ENCODE data around the gene KAZN. TPM values are rescaled to one million over a fixed set of nuclear protein-coding genes. Genes with fewer than 3 reads are reported as not detected.

Gene KAZN
- total RNA-seq, 1 donor from 2014 or later = 7.9 TPM

- H3K27me3 Mint-ChIP-seq (ENCODE audit: unreplicated experiment) = peaks cover 10% of the 10 kb centered on the region
Observed at GRCh38 chr1:15150376-15150775, 551.9 kb downstream of the KAZN start.

GRCh38 chr1:15151377-15151806, 552.9 kb downstream of the KAZN start:
- H3K4me3 Mint-ChIP-seq (ENCODE audit: unreplicated experiment) = no peak overlapping the region
- H3K27ac Mint-ChIP-seq (ENCODE audit: unreplicated experiment) = no peak overlapping the region
- peaks cover 16% of the 10 kb centered on the region for H3K27me3 Mint-ChIP-seq (ENCODE audit: unreplicated experiment)
- peaks cover 19% of the 10 kb centered on the region for H3K4me1 Mint-ChIP-seq (ENCODE audit: low read depth, unreplicated experiment)
- DNase-seq = no peak
- no peaks in the 10 kb centered on the region for H3K36me3 Mint-ChIP-seq (ENCODE audit: unreplicated experiment)
- no peak for TF ChIP-seq CTCF (IDR thresholded peaks at IDR 0.05; ENCODE audit: partially characterized antibody, unreplicated experiment)
- peaks cover 11% of the 10 kb centered on the region for H3K9me3 Mint-ChIP-seq (ENCODE audit: unreplicated experiment)

More at GRCh38 chr1:15150376-15150775, 551.9 kb downstream of the KAZN start:
- Mint-ChIP-seq H3K27ac (ENCODE audit: unreplicated experiment) (no peak overlapping the region), H3K9me3 (ENCODE audit: unreplicated experiment) (peaks cover 9% of the 10 kb centered on the region), H3K36me3 (ENCODE audit: unreplicated experiment) (no peaks in the 10 kb centered on the region), H3K4me1 (ENCODE audit: low read depth, unreplicated experiment) (peaks cover 15% of the 10 kb centered on the region), H3K4me3 (ENCODE audit: unreplicated experiment) (no peak overlapping the region)
- DNase-seq = no peak
- TF ChIP-seq CTCF (IDR thresholded peaks at IDR 0.05; ENCODE audit: partially characterized antibody, unreplicated experiment) = no peak

GRCh38 chr1:15151871-15152270, 553.4 kb downstream of the KAZN start:
- H3K9me3 Mint-ChIP-seq (ENCODE audit: unreplicated experiment) = peaks cover 11% of the 10 kb centered on the region
- peaks cover 16% of the 10 kb centered on the region for H3K27me3 Mint-ChIP-seq (ENCODE audit: unreplicated experiment)
- no peak overlapping the region for H3K27ac Mint-ChIP-seq (ENCODE audit: unreplicated experiment)
- peak overlapping the region; percentile 91 for H3K4me3 Mint-ChIP-seq (ENCODE audit: unreplicated experiment)
- peaks cover 19% of the 10 kb centered on the region for H3K4me1 Mint-ChIP-seq (ENCODE audit: low read depth, unreplicated experiment)
- DNase-seq = no peak
- TF ChIP-seq CTCF (IDR thresholded peaks at IDR 0.05; ENCODE audit: partially characterized antibody, unreplicated experiment) = no peak
- H3K36me3 Mint-ChIP-seq (ENCODE audit: unreplicated experiment) = no peaks in the 10 kb centered on the region

- peak; percentile 77 for DNase-seq
- peaks cover 16% of the 10 kb centered on the region for H3K27me3 Mint-ChIP-seq (ENCODE audit: unreplicated experiment)
- H3K4me1 Mint-ChIP-seq (ENCODE audit: low read depth, unreplicated experiment) = peaks cover 20% of the 10 kb centered on the region
- no peaks in the 10 kb centered on the region for H3K36me3 Mint-ChIP-seq (ENCODE audit: unreplicated experiment)
- H3K9me3 Mint-ChIP-seq (ENCODE audit: unreplicated experiment) = peaks cover 11% of the 10 kb centered on the region
- no peak overlapping the region for H3K27ac Mint-ChIP-seq (ENCODE audit: unreplicated experiment)
- H3K4me3 Mint-ChIP-seq (ENCODE audit: unreplicated experiment) = peak overlapping the region; percentile 91
- no peak for TF ChIP-seq CTCF (IDR thresholded peaks at IDR 0.05; ENCODE audit: partially characterized antibody, unreplicated experiment)
Observed at GRCh38 chr1:15152318-15153183, 554.1 kb downstream of the KAZN start.
